Stomach (tissue), 19 donors: ENCODE data around the gene ATP6V1G1. TPM values are rescaled to one million over a fixed set of nuclear protein-coding genes. Genes with fewer than 3 reads are reported as not detected.
A peak's percentile ranks its signal among the peaks of the same experiment; 100 is the strongest.

Experiments used
- DNase-seq, 2 donors: peaks; one replicate each; pipeline versions ENCODE4 v3.0.0 to v3.0.0-alpha.2; 2013 to 2019
- H3K27ac ChIP-seq, 5 donors: fragments of 200-600 bp in 4 of 5; sonication (generic) in 4 of 5; one replicate each; pipeline ENCODE4 v1.5.1; 2013 to 2019; ENCODE audit warnings: mild to moderate bottlenecking in 1 of 5, moderate library complexity in 1 of 5
- H3K27me3 ChIP-seq, 3 donors: fragments of 200-600 bp; sonication (generic); one replicate each; pipeline ENCODE4 v1.5.1; 2017 to 2019; ENCODE audit warnings: mixed run types in 1 of 3
- H3K36me3 ChIP-seq, 4 donors: fragments of 200-600 bp; sonication (generic); 1 replicate in 3 of 4; 2 replicates in 1 of 4; pipeline ENCODE4 v1.5.1; 2016 to 2019
- H3K4me1 ChIP-seq, 4 donors: fragments of 200-600 bp; sonication (generic); one replicate each; pipeline ENCODE4 v1.5.1; 2016 to 2019
- H3K4me3 ChIP-seq, 4 donors: fragments of 200-600 bp; sonication (generic) in 3 of 4; one replicate each; pipeline ENCODE4 v1.5.1; 2016 to 2019; ENCODE audit warnings: mild to moderate bottlenecking in 1 of 4
- H3K9me3 ChIP-seq, 4 donors: fragments of 200-600 bp; sonication (generic); one replicate each; pipeline ENCODE4 v1.5.1; 2016 to 2019
- CTCF ChIP-seq, 7 experiments: fragments of 450-650 bp in 4 of 7; fragments of 200-600 bp in 3 of 7; sonication (generic) in 3 of 7; IDR thresholded peaks; one replicate each; pipeline ENCODE4 v1.5.1; 2016 to 2019; ENCODE audit warnings: antibody characterized with exemption in 7 of 7, control low read depth in 2 of 7, mild to moderate bottlenecking in 1 of 7
- EP300 ChIP-seq: sonication (generic); formaldehyde crosslinking; IDR thresholded peaks from one replicate; pipeline ENCODE4 v1.6.1; 2017; ENCODE audit warnings: antibody characterized with exemption
- POLR2A ChIP-seq, 4 donors: fragments of 450-650 bp; IDR thresholded peaks; one replicate each; pipeline ENCODE4 v1.6.1; 2016; ENCODE audit warnings: antibody characterized with exemption in 4 of 4, control low read depth in 2 of 4, mild to moderate bottlenecking in 1 of 4, moderate library complexity in 1 of 4
- POLR2AphosphoS5 ChIP-seq, 3 donors: sonication (generic); formaldehyde crosslinking; IDR thresholded peaks; one replicate each; pipeline ENCODE4 v1.6.1; 2016; ENCODE audit warnings: antibody characterized with exemption in 3 of 3
- WGBS, 5 donors: extraction: QIAGEN DNeasy Blood & Tissue Kit in 3 of 5; methylation state at CpG; one replicate each; pipeline versions ENCODE4 v1.1.5 to v1.1.7; 2013 to 2018; 5-methylcytosine and 5-hydroxymethylcytosine counted together
- intact Hi-C: fragments of 100-400 bp; cut with DNase I; formaldehyde crosslinking; loops from one replicate; pipeline ENCODE4 v1.15.1; 2023; ENCODE audit warnings: low total_unique reads
- long read RNA-seq, 10 donors: transcript quantifications; one replicate each; lab custom pipeline, GENCODE V29; 2026
- polyA plus RNA-seq, 3 donors: library from polyadenylated mRNA; stranded (reverse); fragments of 200-250 nt; gene quantifications; one replicate each; pipeline ENCODE4 v1.2.3, GENCODE V29; 2013
- total RNA-seq, 5 donors: library from RNA; depleted of rRNA; stranded (reverse); fragments of >200 nt; gene quantifications; one replicate each; pipeline versions ENCODE4 v1.1.0 to v1.2.3, GENCODE V29; 2014 to 2016
- donor health status: healthy with polysubstance abuse.
- donor health status: Bipolar disorder and iron deficiency.
- donor health status: healthy.

The ATP6V1G1 gene, protein sequence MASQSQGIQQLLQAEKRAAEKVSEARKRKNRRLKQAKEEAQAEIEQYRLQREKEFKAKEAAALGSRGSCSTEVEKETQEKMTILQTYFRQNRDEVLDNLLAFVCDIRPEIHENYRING
- total RNA-seq, result 100 to 1,000 TPM in 3 of 5 donors, 10 to 100 TPM in 2; 27.5 to 259 (median 159) TPM
- 100 to 1,000 TPM; 137 to 302 (median 263) TPM for polyA plus RNA-seq
- long read RNA-seq, donor 1, transcript ATP6V1G1-201 (3 exons, 1,080 nt), result major isoform, 25 of 36 reads
- long read RNA-seq, donor 1, partial matches to known transcripts, result 11 of 36 reads
- long read RNA-seq, donor 1, other reads (novel, unspliced or antisense), result 0 of 36 reads
- long read RNA-seq, donor 2, transcript ATP6V1G1-201 (3 exons, 1,080 nt), result major isoform, 67 of 67 reads
- long read RNA-seq, donor 2, partial matches to known transcripts, result 0 of 67 reads
- long read RNA-seq, donor 2, other reads (novel, unspliced or antisense), result 0 of 67 reads
- long read RNA-seq, donor 3, transcript ATP6V1G1-201 (3 exons, 1,080 nt), result major isoform, 60 of 73 reads
- long read RNA-seq, donor 3, partial matches to known transcripts, result 13 of 73 reads
- long read RNA-seq, donor 3, other reads (novel, unspliced or antisense), result 0 of 73 reads
- long read RNA-seq, donor 4, transcript ATP6V1G1-201 (3 exons, 1,080 nt), result major isoform, 13 of 13 reads
- long read RNA-seq, donor 4, partial matches to known transcripts, result 0 of 13 reads
- long read RNA-seq, donor 4, other reads (novel, unspliced or antisense), result 0 of 13 reads
- long read RNA-seq, donor 5, transcript ATP6V1G1-201 (3 exons, 1,080 nt), result major isoform, 138 of 157 reads
- long read RNA-seq, donor 5, partial matches to known transcripts, result 19 of 157 reads
- long read RNA-seq, donor 5, other reads (novel, unspliced or antisense), result 0 of 157 reads
- long read RNA-seq, donor 6, transcript ATP6V1G1-201 (3 exons, 1,080 nt), result major isoform, 234 of 243 reads
- long read RNA-seq, donor 6, partial matches to known transcripts, result 9 of 243 reads
- long read RNA-seq, donor 6, other reads (novel, unspliced or antisense), result 0 of 243 reads
- long read RNA-seq, donor 7, transcript ATP6V1G1-201 (3 exons, 1,080 nt), result major isoform, 113 of 135 reads
- long read RNA-seq, donor 7, partial matches to known transcripts, result 22 of 135 reads
- long read RNA-seq, donor 7, other reads (novel, unspliced or antisense), result 0 of 135 reads
- long read RNA-seq, donor 8, transcript ATP6V1G1-201 (3 exons, 1,080 nt), result major isoform, 124 of 124 reads
- long read RNA-seq, donor 8, partial matches to known transcripts, result 0 of 124 reads
- long read RNA-seq, donor 8, other reads (novel, unspliced or antisense), result 0 of 124 reads
- long read RNA-seq, donor 9, transcript ATP6V1G1-201 (3 exons, 1,080 nt), result major isoform, 100 of 171 reads
- long read RNA-seq, donor 9, partial matches to known transcripts, result 71 of 171 reads
- long read RNA-seq, donor 9, other reads (novel, unspliced or antisense), result 0 of 171 reads
- long read RNA-seq, donor 10, transcript ATP6V1G1-201 (3 exons, 1,080 nt), result major isoform, 35 of 35 reads
- long read RNA-seq, donor 10, partial matches to known transcripts, result 0 of 35 reads
- long read RNA-seq, donor 10, other reads (novel, unspliced or antisense), result 0 of 35 reads

DNA sequence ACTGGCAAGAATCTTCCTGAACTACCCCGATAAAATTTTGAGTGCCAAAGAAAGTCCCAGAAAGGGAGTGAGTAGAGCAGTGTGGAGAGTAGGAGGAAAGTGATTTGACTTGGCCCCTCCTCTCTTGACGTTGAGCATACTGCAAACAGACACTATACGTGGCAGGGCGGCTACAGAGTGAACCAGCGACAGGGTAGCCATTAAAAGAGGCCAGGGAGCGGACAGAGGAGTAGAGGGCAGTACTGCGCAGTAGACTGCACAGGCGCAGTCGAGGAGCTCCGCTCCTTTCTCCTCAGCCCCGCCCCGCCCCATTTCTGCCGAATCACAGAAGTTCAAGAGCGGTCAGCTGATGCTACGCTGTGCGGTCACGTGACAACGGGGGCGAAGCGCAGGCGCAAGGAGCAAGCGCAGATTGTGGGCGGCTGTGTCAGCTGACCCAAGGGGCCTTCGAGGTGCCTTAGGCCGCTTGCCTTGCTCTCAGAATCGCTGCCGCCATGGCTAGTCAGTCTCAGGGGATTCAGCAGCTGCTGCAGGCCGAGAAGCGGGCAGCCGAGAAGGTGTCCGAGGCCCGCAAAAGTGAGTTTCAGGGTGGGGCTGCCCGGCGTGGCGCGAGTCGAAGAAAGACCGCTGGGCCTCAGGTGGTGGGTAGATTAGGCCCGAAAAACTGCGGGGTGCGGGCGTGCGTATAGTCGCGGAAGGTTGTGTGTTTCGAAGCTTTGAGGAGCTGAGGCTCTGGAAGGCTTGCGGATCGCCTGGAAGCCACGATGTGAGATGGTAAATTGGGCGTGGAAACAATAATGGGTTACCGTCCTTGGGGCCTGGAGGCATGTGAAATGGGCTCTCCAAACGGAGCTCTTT lies at the start of gene ATP6V1G1:
Gene ATP6V1G1 (plus strand): TSS at position 425 of the 858 bp plus-strand sequence. CDS start 70 bp downstream, at position 495.
- Histone ChIP-seq H3K27me3 (no peaks in the 10 kb centered on the region), H3K4me1 (peaks cover 39 to 51% (median 45%) of the 10 kb centered on the region in 4 donors), H3K9me3 (no peaks in the 10 kb centered on the region), H3K4me3 (peak within 1 kb of the TSS; percentile 73 to 90 (median 80)), H3K36me3 (peaks cover under 1 to 2% (median 2%) of the 10 kb centered on the region in 4 donors), H3K27ac (peak within 1 kb of the TSS; percentile 90 to 97 (median 94))
- peak; percentile 100 for DNase-seq
- intact Hi-C loops, result no loop called here
- WGBS, 5 donors, result 0 to 1% (median 1%) methylated on average over 36 to 52 of the region's 52 CpGs
- TF ChIP-seq EP300, result no peak
- TF ChIP-seq POLR2A (IDR thresholded peaks at IDR 0.05), result peak in 2 of 4 donors; percentile 87 to 89
- TF ChIP-seq POLR2AphosphoS5 (IDR thresholded peaks at IDR 0.05), result peak; percentile 85 to 98 (median 97)
- peak in 1 of 7 experiments; percentile 24 for TF ChIP-seq CTCF (IDR thresholded peaks at IDR 0.05)

GRCh38 chr9:114538241-114538640 lies 49.3 kb upstream of the ATP6V1G1 start:
- Histone ChIP-seq H3K27me3 (no peaks in the 10 kb centered on the region), H3K27ac (no peak overlapping the region), H3K4me3 (no peak overlapping the region), H3K9me3 (no peaks in the 10 kb centered on the region), H3K36me3 (no peaks in the 10 kb centered on the region), H3K4me1 (no peaks in the 10 kb centered on the region)
- TF ChIP-seq POLR2A (IDR thresholded peaks at IDR 0.05) (no peak), POLR2AphosphoS5 (IDR thresholded peaks at IDR 0.05) (no peak), EP300 (no peak), CTCF (IDR thresholded peaks at IDR 0.05) (no peak)
- 16 to 35% (median 23%) methylated on average over 5 of the region's 5 CpGs for WGBS, 5 donors
- DNase-seq, result peak; percentile 30 to 41
- intact Hi-C loops, result no loop called here

DNA sequence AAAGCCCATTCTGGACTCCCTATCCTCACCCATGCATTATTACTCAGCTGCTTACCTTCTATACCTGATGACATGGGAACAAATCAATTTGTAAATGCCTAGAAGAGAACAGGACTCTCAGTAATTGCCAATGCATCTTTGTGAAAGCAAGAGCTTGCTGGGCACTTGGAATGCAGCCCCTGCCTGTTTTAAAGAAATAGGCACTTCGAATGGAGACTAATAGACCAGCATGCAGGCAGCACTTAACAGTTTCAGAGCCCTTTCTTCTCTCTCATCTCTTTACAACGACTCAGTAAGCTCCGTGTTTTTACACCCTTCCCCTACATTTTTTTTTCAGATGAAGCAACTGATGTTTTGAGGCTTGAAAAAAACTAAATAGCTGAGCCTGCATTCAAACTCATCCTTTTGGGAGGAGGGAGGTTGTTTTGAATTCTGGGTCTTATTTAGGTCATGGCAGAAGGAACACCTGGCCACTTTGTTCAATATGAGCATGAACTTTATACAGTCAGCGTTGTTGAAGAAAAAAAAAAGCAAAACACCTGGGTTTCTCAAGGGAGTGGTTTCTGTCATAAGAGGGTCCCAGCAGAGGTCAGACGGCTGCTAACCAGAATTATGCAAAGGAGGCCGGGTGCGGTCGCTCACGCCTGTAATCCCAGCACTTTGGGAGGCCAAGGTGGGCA lies 47.7 kb upstream of the ATP6V1G1 start:
- Histone ChIP-seq H3K9me3 (no peaks in the 10 kb centered on the region), H3K36me3 (no peaks in the 10 kb centered on the region), H3K27me3 (no peaks in the 10 kb centered on the region), H3K4me1 (no peaks in the 10 kb centered on the region), H3K4me3 (no peak overlapping the region), H3K27ac (no peak overlapping the region)
- WGBS, 5 donors, result 60 to 73% (median 70%) methylated on average over 9 of the region's 9 CpGs
- TF ChIP-seq EP300, result no peak
- no peak for TF ChIP-seq POLR2AphosphoS5 (IDR thresholded peaks at IDR 0.05)
- TF ChIP-seq CTCF (IDR thresholded peaks at IDR 0.05), result no peak
- no peak for TF ChIP-seq POLR2A (IDR thresholded peaks at IDR 0.05)
- no peak for DNase-seq
- intact Hi-C loops, result no loop called here
